Thyroid gland (tissue), 4 donors: ENCODE data around the gene FKBP7. TPM values are rescaled to one million over a fixed set of nuclear protein-coding genes. Genes with fewer than 3 reads are reported as not detected.

ENCODE experiments used
- DNase-seq, 2 donors: peaks; one replicate each; pipeline ENCODE4 v3.0.0-alpha.2; 2019
- H3K27ac ChIP-seq, 3 donors: fragments of 200-600 bp; sonication (generic); 1 replicate in 2 of 3; 2 replicates in 1 of 3; pipeline ENCODE4 v1.5.1; 2016 to 2019; ENCODE audit warnings: mild to moderate bottlenecking in 1 of 3, moderate library complexity in 1 of 3
- H3K27me3 ChIP-seq: fragments of 200-600 bp; sonication (generic); one replicate; pipeline ENCODE4 v1.5.1; 2019
- H3K36me3 ChIP-seq, 2 donors: fragments of 200-600 bp; sonication (generic); one replicate each; pipeline ENCODE4 v1.5.1; 2016 to 2019
- H3K4me1 ChIP-seq, 2 donors: fragments of 200-600 bp; sonication (generic); one replicate each; pipeline ENCODE4 v1.5.1; 2017 to 2019
- H3K4me3 ChIP-seq, 3 donors: fragments of 200-600 bp; sonication (generic); replicated peaks in 1 of 3; 1 replicate in 2 of 3; 2 replicates in 1 of 3; pipeline ENCODE4 v1.5.1; 2016; ENCODE audit warnings: mild to moderate bottlenecking in 1 of 3
- H3K9me3 ChIP-seq: fragments of 200-600 bp; sonication (generic); one replicate; pipeline ENCODE4 v1.5.1; 2017
- CTCF ChIP-seq, 6 experiments: fragments of 200-600 bp in 3 of 6; fragments of 450-650 bp in 3 of 6; sonication (generic) in 3 of 6; IDR thresholded peaks; one replicate each; pipeline ENCODE4 v1.5.1; 2016 to 2019; ENCODE audit warnings: antibody characterized with exemption in 6 of 6, mild to moderate bottlenecking in 2 of 6, inconsistent platforms in 1 of 6, moderate library complexity in 1 of 6
- POLR2A ChIP-seq, 2 donors: fragments of 450-650 bp; IDR thresholded peaks; one replicate each; pipeline ENCODE4 v1.6.1; 2017; ENCODE audit warnings: antibody characterized with exemption in 2 of 2, mild to moderate bottlenecking in 2 of 2, moderate library complexity in 1 of 2
- WGBS, 2 donors: methylation state at CpG; one replicate each; pipeline ENCODE4 v1.1.5; 2017; 5-methylcytosine and 5-hydroxymethylcytosine counted together
- intact Hi-C: fragments of 100-400 bp; cut with DNase I; formaldehyde crosslinking; loops from one replicate; pipeline ENCODE4 v1.15.1; 2023
- total RNA-seq, 4 donors: library from RNA; depleted of rRNA; stranded (reverse); fragments of >200 nt; gene quantifications; one replicate each; pipeline ENCODE4 v1.2.3, GENCODE V29; 2016

Gene FKBP7
- total RNA-seq, 4 donors from 2014 or later = 10.0 to 22.4 (median 16.5) TPM

DNA sequence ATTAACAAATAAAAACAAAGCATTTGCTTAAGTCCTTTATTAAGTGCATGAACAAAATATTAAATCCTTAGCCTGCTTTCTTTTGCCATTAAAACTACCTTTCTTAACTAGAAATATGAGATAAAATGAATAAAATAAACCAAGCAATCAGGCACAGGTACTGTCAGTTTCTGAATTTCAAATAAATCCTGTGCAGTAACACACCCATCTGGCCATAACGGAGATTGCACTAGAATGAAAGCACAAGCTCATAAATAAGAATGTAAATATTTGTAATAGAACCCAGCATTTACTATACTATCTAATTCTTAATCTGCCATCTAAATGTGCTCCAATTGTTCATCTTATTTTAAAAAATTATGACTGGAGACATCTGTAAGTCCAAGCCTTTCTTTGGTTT, 59.3 kb downstream of the FKBP7 start:
- 66 to 69% methylated on average over 1 of the region's 1 CpG for WGBS, 2 donors
- no peak for DNase-seq
- TF ChIP-seq CTCF (IDR thresholded peaks at IDR 0.05) = peak in 1 of 6 experiments; percentile 7
- TF ChIP-seq POLR2A (IDR thresholded peaks at IDR 0.05) = no peak
- Histone ChIP-seq H3K27ac (no peak overlapping the region), H3K9me3 (no peaks in the 10 kb centered on the region), H3K27me3 (no peaks in the 10 kb centered on the region), H3K4me3 (no peak overlapping the region), H3K4me1 (peaks cover 0 to 3% of the 10 kb centered on the region in 2 donors), H3K36me3 (no peaks in the 10 kb centered on the region)
- intact Hi-C loops = loop anchor here (10.0 kb wide), 2 partner anchors 114 to 224 kb away; partner anchors contain the start of gene OSBPL6

GRCh38 chr2:178418426-178418825, 60.0 kb downstream of the FKBP7 start:
- Histone ChIP-seq H3K9me3 (no peaks in the 10 kb centered on the region), H3K4me1 (peaks cover 0 to 3% of the 10 kb centered on the region in 2 donors), H3K36me3 (no peaks in the 10 kb centered on the region), H3K4me3 (no peak overlapping the region), H3K27me3 (no peaks in the 10 kb centered on the region), H3K27ac (no peak overlapping the region)
- DNase-seq = no peak
- intact Hi-C loops = loop anchor here (10.0 kb wide), 2 partner anchors 114 to 224 kb away; partner anchors contain the start of gene OSBPL6
- no peak for TF ChIP-seq CTCF (IDR thresholded peaks at IDR 0.05)
- TF ChIP-seq POLR2A (IDR thresholded peaks at IDR 0.05) = no peak
- WGBS, 2 donors = 91 to 92% methylated on average over 1 of the region's 1 CpG

GRCh38 chr2:178417916-178418315, 60.5 kb downstream of the FKBP7 start:
- Histone ChIP-seq H3K27ac (no peak overlapping the region), H3K27me3 (no peaks in the 10 kb centered on the region), H3K36me3 (no peaks in the 10 kb centered on the region), H3K4me1 (peaks cover 3% of the 10 kb centered on the region in 2 donors), H3K4me3 (no peak overlapping the region), H3K9me3 (no peaks in the 10 kb centered on the region)
- no peak for DNase-seq
- intact Hi-C loops = loop anchor here (10.0 kb wide), 2 partner anchors 113 to 223 kb away; partner anchors contain the start of gene OSBPL6
- TF ChIP-seq POLR2A (IDR thresholded peaks at IDR 0.05) = no peak
- no peak for TF ChIP-seq CTCF (IDR thresholded peaks at IDR 0.05)
- 93% methylated on average over 3 of the region's 3 CpGs for WGBS, 2 donors

DNA sequence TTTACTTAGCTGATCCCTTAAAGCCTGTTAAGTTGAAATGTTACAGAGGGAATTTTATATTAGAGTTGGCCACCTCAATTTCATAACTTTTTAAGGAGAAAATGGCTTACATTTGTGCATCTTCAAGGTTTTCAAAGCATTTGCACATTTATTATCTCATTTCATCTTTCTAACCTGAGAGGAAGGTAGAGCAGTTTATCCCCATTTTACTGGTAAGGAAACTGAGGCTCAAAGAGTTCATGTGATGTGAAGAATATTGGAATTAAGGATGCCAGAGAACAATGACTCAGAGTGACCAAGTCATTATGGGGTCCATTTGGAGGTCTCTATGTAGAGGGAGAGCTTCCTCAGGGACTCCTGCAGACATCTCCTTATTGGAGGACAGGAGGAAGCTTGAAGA, 62.4 kb downstream of the FKBP7 start:
- intact Hi-C loops = loop anchor here (10.0 kb wide), 2 partner anchors 111 to 221 kb away; partner anchors contain the start of gene OSBPL6

More for the DNA sequence above, 62.4 kb downstream of the FKBP7 start:
- H3K4me3 ChIP-seq = no peak overlapping the region
- no peaks in the 10 kb centered on the region for H3K36me3 ChIP-seq
- H3K27ac ChIP-seq = no peak overlapping the region
- no peaks in the 10 kb centered on the region for H3K9me3 ChIP-seq
- no peak for DNase-seq
- no peaks in the 10 kb centered on the region for H3K27me3 ChIP-seq
- H3K4me1 ChIP-seq = peaks cover 3% of the 10 kb centered on the region in 2 donors
- TF ChIP-seq POLR2A (IDR thresholded peaks at IDR 0.05) = no peak
- TF ChIP-seq CTCF (IDR thresholded peaks at IDR 0.05) = no peak
